ENCODE measurements around the gene NUAK2.
A peak's percentile ranks its signal among the peaks of the same experiment; 100 is the strongest.

The NUAK2 gene

DNA sequence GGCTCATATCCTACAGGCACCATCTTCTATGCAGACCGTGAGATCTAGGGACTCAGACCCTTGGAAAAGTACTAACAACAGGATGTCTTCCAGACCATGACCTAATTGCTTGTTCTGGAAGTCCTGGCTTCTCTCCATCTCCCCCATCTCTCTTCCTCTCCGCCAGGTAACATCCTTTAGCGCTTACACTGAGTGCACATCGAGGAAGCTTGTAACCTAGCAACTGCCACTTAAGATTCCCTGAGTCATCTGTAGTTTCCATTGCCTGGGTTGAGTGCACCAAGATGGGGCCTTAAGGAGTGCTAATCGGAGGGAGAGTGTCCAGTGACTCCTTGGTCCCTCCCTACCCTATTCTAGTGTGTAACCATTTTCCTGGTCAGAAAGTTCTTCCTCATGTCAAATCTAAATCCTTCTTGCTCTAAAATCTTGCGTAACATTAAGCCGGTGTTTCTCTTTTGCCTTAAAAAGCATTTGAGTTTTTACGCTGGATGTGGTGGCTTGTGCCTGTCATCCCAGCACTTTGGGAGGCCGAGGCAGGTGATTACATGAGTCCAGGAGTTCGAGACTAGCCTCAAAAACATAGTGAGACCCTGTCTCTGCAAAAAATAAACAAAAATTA lies 25.5 kb upstream of the NUAK2 start:
- no peak for DNase-seq (ENCODE audit: low read depth, low spot score)

DNA sequence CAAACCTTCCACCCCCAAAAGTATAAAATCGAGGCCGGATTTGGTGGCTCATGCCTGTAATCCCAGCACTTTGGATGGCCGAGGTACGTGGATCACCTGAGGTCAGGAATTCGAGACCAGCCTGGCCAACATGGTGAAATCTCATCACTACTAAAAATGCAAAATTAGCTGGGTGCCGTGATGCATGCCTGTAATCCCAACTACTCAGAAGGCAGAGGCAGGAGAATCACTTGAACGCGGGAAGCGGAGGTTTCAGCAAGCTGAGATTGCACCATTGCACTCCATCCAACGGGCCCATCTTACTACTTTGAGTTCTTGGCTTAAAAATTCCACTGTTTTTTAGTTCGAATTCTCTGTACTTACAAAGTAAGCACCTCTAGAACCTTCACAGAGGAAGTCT lies 24.2 kb upstream of the NUAK2 start:
- no peak for DNase-seq (ENCODE audit: low read depth, low spot score)

DNA sequence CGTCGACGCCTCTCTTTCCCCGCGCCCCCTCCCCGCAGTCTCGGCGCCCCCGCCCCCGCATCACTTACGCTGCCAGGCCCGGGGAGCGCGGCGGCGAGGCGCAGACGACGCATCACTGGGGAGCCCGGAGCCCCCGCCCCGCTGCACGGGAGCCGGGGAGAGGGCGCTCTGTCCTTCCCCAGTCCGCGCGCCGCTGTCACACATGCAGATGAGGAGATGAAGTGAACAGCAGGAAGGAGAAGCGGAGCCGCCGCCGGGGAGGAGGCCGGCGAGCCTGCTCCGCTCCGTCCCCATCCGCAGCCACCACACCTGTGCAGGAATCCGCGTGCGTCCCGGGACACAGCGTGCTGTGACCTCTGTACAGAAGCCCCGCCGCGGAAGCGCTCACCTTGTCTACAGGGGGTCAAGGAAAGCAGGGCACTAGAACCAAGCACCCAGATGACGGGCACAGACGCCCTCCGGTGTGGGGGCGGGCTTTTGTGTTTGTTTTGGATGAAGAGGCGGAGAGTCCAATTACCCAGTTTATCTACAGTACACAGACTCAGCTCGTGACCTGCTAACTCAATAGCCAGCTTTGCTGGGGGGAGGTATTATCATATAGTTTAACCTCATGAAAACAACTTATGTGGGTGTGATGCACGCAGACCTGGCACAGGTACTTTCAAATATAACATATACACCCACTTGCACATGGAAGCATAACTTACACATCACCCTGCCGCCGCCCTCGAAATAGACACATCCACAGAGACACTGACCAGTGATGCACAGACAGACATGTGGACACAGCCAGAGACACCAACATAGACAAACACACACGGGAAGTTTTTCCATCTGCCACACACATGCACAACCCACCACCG lies 22.8 kb upstream of the NUAK2 start:
- DNase-seq (ENCODE audit: low read depth, low spot score): peak; percentile 47

DNA sequence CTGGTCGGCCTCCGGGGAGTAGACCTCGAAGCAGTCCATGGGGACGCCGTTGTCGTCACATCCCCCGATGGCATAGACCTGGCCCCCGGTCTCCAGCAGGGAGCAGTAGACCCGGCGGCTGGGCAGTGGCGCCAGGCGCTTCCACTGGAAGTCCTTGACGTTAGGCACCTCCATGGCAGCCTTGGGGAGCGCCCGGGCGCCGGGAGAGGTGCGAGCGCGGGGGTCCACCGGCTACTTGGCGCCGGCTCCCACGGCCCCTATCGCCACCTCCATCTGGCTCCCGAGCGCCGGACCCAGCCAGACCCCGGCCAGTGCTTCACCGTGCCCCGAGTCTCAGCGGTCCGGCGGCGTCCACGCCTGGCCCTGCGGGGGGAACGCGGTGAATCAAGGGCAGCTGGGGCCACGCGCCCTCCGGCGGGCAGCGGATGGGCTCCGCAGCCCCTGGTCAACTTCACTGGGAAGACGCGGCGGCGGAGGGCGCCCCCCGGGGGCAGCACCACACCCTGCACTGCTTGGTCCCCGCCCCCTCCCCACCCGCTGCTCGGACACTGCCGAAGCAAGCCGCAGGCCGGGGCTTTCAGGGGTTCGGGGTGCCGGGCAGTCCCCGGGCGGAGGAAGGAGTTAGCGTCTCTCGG lies 22.0 kb upstream of the NUAK2 start:
- no peak for DNase-seq (ENCODE audit: low read depth, low spot score)

DNA sequence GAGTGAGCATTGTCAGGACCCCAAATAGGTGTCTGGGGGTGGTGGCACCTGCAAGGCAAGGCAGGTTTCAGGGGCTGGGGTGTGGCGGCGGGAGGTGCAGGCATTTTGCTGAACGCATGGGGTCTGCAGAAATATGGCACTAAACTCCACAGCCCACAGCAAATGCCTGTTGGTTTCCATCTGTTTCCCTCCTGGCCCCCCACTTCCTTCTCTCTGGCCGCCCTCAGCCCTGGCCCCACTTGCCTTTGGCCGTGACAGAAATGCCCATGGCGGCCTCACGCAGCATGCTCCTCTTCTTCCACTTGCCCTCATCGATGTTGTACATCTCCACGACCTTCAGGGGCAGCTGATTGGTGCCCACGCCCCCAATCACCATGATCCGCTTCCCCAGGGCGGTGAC lies 21.4 kb upstream of the NUAK2 start:
- no peak for DNase-seq (ENCODE audit: low read depth, low spot score)

DNA sequence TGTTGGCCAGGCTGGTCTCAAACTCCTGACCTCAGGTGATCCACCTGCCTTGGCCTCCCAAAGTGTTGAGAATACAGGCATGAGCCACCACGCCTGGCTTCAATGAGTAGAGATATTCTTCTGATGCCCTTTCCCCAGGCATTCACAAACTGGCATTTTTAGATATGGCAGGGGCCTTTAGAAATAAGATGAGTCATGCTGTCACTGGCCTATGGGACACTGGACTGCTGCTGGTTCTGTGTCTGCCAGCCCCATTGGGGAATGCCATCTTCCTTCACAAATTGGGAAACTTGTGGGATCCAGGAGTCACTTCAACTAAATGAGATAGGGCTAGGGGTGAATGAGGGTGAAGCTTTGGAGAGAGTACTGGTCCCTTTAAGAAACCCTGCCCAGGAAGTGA lies 19.1 kb upstream of the NUAK2 start:
- no peak for DNase-seq (ENCODE audit: low read depth, low spot score)

DNA sequence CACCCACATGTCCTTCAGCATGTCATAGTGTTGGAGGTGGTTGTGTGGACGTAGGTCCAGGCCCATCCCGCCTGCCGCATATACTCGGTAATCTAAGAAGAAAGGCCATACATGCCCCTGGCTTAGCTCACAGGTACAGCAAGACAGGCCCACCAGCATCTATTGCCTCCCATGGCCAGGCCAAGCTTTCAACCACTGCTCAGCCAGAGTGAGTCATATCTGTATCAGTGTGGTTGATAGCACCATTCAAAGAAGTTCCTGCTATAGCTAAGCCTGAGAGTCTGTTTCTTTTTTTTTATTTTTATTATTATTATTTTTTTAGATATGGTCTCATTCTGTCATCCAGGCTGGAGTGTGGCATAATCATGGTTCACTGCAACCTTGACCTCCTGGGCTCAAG lies 18.2 kb upstream of the NUAK2 start:
- no peak for DNase-seq (ENCODE audit: low read depth, low spot score)

DNA sequence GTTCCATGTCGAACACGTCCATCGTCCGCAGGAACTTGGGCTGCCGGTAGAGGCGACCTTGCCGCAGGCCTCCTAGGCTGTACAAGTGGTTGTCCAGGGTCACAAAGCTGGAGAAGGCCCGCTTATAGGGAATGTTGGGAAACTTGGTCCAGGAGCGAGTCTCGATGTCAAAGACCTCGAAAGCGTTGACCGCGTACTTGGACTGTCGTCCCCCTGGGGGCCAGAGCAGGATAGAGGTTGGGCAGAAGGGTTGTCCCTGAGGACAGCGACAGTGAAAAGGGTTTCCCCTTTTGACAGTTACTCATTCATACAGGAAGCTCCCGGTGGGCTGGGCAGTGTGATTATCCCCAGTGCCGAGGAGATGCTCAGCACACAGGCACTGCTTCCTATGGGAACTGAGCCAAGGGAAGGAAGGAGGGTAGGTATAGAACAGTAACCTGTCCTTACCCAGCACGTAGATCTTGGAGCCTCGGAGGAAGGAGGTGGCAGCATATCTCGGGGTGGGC lies 17.7 kb upstream of the NUAK2 start:
- no peak for DNase-seq (ENCODE audit: low read depth, low spot score)

DNA sequence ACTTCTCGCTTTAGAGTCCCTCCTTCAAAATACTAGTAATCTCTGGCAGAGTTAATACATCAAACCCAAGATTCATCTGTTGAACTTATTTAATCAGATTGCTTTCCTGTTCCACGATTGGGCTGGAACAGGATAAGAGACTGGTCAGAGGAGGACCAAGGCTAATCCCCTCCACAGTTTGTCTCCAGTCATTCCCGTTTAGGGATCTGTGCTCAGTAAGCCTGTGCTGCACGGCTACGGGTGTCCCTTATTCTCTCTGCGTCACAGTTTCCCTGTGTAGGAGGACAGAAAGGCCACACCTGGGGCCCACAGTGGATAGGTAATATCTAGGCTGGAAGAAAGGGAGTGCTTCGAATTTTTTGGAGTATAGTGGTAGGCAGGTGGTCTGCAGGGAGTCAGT lies 16.5 kb upstream of the NUAK2 start:
- no peak for DNase-seq (ENCODE audit: low read depth, low spot score)

DNA sequence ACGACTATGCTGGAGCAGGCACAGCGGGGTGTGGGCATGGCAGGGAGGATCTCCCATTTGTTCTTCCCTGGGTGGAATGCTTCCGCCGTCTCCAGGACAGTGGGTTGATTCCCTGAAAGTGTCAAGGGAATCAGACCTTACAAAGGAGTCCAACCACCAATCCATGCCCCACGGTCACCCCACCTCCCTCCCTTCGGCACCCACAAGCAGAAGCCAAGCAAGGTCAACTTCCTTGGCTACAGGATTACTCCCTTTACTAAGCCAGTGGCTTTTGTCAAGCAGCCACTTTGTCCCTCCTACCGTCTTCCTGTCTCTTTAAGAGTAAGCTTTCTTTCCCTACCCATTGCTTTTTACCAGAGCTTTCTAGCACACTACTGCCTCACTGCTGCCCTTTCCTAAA lies 15.9 kb upstream of the NUAK2 start:
- DNase-seq (ENCODE audit: low read depth, low spot score): no peak

DNA sequence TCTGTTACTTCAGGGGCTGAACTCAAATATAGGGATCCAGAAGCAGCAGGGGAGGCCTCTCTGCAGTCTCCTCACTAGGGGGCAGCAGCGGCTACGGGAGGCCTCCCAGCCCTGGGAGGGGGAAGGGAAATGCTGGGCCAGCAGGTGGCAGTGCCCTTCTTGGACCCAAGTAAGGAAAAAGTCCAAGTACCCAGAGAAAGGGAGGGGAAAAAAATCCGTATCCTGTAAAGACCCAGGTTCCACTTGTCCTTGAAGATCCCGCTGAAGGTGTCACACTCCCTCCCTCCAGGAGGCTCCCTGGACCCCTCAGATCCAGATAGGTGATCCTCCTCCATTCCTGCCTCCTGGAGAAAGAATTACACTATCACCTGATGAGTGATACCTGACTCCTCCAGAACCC lies 14.1 kb upstream of the NUAK2 start:
- peak; percentile 90 for DNase-seq (ENCODE audit: low read depth, low spot score)

DNA sequence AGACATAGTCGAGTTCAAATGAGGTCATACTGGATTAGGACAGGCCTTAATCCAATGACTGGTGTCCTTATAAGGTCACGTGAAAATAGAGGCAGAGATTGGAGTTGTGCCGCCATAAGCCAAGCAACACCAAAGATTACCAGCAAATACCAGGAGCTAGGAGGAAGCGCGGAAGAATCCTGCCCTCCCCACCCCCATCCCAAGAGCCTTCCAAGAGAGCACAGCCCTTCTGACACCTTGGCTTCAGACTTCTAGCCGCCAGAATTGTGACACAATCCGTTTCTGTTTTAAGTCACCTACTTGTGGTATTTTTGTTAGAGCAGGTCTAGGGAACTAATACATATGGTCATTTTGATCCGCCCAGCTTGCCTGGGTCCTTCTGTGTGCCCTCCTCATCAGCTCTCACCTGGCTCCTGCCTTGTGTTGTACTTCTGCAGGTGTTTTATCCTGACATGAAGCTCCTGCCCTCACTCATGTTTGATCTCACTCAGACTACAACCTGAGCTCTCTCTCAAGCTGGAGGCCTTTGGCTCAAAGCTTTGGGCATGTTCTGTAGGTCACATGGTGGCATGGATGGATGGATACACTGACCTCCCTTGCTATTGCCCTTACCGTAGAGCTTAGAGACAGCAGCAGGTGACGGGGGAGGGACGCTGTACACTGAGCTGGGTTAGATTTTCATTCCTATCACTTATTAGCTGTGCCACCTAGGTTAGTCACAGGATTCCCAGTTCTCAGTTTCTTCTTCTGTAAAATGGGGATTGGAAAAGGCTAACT lies 10.7 kb upstream of the NUAK2 start:
- DNase-seq (ENCODE audit: low read depth, low spot score): no peak

DNA sequence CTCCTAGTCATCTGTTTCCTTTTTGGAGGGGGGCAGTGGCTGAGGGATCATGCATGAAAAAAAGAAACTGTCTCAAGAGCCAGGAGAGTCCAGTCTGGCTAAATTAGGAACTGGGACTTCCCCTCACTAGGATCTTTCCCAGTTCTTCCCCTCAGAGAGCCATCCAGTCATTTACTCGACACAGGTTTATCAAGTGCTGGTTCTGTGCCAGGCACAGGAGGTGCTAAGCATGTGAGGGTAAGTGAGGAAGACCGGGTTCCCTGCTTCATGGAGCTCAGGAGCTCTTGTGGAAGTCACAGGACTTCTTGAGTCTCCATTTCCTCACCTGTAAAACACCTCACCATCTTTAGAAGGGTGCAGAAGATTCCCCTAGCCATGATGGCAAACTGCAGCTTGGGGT lies 8.6 kb upstream of the NUAK2 start:
- DNase-seq (ENCODE audit: low read depth, low spot score): no peak

DNA sequence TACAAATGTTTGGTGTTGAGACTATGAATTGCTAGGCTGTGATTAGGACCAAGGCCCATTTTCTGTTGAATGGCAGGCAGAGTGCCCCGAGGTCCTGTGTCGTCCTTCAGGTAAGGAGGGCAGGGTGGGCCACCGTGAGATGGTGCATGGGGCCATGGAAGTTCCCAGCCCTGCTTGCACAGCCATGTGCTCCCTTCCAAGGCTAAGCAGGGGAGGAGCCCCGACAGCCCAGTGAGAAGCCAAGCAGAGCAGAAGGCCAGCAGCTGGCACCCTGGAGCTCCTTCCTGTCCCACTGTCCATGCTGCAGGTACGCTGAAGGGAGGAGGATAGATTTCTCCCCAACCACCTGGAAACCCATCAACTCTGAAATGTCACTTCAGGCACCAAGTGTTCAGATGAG lies 8.2 kb upstream of the NUAK2 start:
- DNase-seq (ENCODE audit: low read depth, low spot score): no peak

DNA sequence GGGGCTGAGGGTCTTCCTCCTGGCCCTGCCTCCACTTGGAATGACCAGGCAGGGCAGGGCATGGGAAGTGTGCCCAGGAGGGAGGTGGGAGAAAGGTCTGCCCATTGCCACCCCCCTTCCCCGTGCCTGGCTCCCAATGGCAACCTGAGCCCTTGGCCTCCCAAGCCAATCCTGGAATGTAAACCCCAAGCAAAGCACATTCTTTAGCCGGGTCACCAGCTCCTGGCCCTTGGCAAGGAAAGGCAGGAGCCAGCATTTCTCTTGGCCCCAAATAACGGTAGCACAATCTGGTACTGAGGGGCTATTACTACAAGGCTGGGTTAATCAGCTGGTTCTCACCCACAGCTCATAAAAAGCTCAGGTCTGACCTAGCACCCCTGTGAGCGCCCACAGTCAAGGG lies 6.9 kb upstream of the NUAK2 start:
- DNase-seq (ENCODE audit: low read depth, low spot score): no peak

DNA sequence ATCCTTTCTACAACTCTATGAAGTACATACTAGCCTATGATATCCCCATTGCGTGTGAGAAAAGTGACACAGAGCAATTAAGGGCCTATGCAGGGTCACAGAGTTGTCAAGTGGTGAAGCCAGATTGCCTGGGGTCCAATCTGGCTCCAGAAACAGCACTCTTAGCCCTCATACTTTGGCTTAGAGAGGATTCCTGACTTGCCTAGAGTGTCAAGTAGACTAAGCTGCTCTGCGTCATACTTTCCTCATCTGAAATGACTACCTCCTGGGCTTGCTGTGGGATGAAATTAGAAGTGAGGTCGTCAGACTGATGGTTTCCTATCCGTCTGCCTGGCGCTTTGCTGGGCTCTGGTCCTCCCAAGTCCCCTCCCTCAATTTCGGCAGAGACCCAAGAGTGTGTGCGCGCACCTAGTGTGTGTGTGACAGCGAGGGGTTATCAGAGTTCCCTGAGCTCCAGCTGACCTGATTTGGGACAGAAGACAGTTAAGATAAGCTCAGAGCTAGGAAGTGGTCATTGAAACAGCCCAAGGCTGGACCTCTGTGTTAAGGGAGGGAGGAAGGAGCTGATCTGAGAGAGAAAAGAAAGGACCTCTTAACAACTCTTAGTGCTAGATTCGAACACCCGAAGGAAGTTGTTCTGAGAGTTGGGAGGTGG lies 5.4 kb upstream of the NUAK2 start:
- DNase-seq (ENCODE audit: low read depth, low spot score): no peak

DNA sequence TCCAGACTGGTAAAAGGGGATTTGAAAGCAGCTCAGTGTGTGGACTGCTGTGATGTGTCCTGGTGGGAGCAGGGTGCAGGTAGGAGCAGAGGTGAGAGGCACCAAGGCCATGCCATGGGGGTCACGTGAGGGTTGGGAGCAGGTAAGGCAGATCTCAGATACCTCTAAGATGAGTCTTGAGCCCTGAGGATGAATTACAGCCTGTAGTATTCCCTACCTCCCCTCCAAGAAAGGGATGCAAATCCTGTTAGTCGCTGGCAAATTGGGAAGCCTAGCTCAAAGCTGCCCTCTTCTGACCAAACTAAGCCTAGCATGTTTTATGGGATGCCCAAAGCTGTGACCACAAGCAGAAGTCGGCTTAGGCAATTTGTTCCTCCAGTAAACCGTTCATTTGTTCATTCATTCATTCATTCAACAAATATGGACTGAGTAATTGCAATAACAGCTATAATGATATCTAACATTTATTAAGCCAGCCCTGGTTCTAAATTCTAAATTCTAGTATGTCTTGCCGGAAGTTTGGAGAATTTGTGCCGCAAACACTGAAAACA lies 3.9 kb upstream of the NUAK2 start:
- DNase-seq (ENCODE audit: low read depth, low spot score): peak; percentile 94

DNA sequence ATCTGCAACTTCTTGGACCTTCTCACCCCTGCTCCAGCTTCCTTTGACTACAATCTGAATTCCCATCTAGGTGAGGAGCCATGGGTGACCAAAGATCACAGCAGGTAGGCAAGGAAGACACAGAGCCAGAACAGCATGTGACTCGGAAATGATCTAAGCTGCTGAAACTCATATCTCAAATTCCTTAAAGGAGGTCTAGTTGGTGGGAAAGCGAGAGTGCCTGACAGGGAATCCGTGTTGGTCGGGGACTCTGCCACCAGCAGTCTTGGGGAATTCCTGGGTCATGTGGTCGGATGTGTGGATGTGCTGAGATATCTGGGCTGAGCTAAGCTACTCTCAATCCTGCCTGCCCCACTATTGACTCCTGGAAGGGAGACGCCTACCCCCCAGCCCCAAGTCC lies 3.2 kb upstream of the NUAK2 start:
- DNase-seq (ENCODE audit: low read depth, low spot score): peak; percentile 78

DNA sequence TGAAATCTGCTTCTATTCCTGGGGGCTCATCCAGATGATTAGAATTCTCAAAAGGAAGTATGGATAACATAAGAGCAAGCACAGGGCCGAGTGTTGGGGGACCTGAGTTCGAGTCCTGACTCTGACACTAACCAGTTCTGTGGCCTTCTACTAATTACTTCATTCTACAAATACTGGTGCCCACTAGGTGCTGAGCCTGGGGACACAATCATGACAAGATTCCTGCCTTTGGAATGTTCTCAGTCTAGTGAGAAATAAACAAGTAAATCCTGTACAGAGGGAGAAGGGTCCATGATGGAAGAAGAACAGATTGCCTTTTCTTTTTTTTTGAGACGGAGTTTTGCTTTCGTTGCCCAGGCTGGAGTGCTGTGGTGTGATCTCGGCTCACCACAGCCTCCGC lies 2.2 kb upstream of the NUAK2 start:
- DNase-seq (ENCODE audit: low read depth, low spot score): no peak

DNA sequence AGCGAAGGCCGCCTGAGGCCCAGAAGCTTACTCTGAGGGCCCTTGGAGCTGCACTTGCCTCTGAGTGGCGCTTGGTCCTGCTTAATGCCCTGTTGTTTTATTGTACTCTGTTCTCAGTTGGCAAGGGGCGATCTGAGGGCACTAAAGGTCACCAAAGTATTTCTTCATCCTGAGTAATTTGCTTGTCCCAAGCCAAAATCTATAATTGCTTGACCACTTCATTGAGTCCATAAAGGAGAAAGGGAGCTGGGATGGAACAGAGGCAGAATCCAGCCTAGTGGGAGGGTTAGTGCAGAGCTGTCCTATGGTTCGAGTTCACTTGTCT lies 376 bp upstream of the NUAK2 start:
- DNase-seq (ENCODE audit: low read depth, low spot score): no peak

Measured in ELF-1 (cell line).